IPS-NIHi7 (cell line): ENCODE results near the gene CTDSPL.
A peak's percentile ranks its signal among the peaks of the same experiment; 100 is the strongest.
"Not testable (repeated sequence)": the region's sequence is repeated elsewhere in the genome, so short reads cannot be mapped to it uniquely, and the experiment has no call there.

ENCODE experiments used
- DNase-seq: peaks from one replicate; pipeline ENCODE4 v3.0.0; 2012; ENCODE audit warnings: mixed read lengths; ENCODE audit errors: extremely low spot score

Gene CTDSPL, protein sequence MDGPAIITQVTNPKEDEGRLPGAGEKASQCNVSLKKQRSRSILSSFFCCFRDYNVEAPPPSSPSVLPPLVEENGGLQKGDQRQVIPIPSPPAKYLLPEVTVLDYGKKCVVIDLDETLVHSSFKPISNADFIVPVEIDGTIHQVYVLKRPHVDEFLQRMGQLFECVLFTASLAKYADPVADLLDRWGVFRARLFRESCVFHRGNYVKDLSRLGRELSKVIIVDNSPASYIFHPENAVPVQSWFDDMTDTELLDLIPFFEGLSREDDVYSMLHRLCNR

DNA sequence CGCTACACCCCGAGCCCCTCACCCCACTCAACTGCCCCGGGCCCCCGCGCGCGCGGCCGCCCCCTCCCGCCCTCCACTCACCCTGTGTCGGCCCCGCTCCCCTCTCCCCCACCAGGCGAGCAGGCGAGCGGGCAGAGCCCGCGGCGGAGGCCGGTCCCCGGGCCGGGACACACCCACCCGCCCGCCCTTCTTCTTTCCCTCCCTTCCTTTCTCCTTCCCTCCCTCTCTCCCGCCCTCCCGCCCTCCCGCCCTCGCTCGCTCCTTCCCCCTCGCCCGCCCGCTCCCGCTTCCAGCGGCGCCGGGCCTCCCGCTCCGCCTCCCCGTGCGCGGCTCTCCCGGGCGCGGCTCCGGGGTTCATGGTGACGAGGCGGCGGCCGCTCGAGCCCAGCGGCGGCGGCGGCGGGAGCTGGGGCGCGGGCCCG, at the start of gene CTDSPL:
Gene CTDSPL (plus strand): TSS at position 261 of the 422 bp plus-strand sequence. CDS start 320 bp downstream, outside the sequence.
- peak; percentile 72 for DNase-seq

DNA sequence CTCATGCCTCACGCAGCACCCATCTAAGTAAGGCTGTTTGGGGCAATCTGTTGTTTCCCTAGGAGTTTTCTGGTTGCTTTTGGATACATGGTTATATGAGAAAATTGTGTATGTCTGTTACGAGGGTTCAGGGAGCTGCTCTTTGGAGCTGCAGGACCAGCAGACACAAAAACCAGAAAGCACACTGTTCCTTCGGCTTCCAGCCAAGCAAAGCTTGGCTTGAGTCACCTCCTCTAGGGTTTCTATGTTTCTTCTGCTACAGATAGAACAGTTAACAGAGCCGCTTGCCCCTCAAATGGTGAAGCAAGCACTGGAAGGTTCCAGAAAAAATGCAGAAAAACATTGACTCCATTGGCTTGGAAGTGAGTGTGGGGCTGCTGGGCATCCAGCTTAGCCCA, 49.2 kb upstream of the CTDSPL start:
- DNase-seq: no peak

DNA sequence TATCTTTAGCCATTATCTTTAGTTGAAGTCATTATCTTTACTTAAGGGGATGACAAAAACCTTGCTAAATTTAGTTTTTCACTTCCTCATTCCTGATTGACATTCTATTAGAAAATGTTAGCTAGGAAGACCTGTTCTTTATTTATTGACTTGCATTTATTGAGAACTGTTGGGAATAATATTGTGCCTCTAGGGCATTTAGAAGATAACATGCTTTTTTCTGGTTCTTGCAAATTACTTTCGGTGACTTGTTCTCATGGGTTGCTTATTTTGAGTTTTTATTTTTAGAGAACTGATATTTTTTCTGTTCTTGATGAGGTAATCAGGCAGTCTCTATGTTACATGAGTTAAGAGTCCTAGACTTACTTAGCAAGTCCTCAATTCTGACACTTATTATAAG, 48.3 kb upstream of the CTDSPL start:
- no peak for DNase-seq

DNA sequence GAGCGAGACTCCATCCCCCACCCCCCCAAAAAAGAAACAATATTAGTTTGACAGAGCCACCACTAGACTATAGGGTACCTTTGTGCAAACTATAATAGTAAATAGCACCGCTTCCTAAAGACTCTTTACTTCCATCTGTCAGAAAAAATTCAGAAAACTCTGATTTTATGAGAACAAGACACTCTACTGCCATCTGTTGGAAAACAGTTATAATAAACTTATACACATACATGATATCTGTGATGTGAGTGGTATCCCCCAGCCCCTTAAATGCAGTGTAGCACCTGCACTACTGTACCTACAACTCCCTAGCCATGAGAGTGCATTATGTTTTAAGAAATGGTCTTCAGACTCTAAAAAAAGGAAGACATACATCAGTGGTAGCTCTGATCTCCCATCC, 47.1 kb upstream of the CTDSPL start:
- no peak for DNase-seq

DNA sequence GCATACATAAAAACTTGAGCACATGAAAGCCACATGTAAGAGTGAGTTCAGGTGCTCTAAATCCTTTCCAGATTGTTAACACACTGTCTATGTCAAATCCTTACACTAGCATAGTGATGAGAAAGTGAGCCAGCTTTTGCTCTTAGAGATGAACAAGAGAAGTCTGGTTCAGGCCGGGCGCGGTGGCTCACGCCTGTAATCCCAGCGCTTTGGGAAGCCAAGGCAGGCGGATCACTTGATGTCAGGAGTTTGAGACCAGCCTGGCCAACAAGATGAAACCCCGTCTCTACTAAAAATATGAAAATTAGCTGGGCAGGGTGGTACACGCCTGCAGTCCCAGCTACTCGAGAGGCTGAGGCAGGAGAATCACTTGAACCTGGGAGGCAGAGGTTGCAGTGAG, 46.5 kb upstream of the CTDSPL start:
- DNase-seq: not testable (repeated sequence)

DNA sequence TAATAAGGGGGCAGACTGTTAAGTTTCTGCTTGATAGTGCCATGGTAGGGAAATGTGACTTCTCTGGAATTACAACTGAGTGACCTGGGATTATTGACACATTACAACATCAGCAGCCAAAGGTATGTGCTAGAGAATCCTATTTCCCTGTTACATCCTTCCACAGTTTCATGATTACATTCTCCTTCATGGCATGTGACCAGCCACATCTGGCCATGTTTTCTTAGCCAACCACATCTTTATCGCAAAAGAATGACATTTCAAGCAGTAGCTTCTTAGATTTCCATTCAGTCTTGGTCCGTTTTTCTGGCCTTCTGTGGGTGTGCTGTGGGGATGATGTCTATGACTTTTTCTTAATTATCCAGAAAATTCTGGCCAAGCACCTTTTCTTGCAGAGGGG, 45.4 kb upstream of the CTDSPL start:
- no peak for DNase-seq

DNA sequence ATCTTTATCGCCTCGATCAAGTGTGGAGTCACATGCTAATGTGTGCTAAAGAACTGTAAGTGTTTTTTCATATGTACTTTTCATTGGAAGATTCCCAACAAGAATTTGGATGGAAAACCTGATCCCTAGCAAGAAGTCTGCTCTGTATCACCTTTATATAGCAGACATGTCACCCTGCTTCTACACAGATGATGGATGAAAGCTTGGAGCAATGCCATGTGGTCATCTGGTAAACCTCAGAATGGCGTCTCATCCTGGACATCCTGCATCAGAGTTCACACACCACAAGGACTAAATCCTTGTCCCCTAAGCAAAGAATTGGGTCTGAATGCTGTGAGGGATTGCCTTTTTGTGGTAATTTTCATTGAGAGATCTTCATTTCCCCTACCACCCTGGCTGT, 42.1 kb upstream of the CTDSPL start:
- DNase-seq: no peak

DNA sequence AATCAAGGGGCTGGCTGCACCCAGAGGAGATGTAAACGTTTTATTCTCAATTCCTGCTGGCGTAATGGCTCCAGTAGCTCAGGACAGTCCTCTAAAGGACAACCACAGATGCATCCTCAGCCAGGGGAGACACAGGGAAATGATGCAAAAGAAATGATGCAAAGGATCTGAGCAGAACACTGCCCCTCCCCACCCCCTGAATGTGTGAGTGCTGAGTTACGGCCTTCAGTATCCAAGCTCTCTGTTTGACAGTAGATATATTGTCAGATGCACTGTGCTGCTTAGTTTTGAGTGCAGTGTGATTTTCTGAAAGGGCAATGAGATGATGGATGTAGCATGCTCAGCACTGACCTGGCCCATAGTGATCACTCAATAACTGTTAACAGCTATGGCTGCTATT, 41.4 kb upstream of the CTDSPL start:
- DNase-seq: no peak

DNA sequence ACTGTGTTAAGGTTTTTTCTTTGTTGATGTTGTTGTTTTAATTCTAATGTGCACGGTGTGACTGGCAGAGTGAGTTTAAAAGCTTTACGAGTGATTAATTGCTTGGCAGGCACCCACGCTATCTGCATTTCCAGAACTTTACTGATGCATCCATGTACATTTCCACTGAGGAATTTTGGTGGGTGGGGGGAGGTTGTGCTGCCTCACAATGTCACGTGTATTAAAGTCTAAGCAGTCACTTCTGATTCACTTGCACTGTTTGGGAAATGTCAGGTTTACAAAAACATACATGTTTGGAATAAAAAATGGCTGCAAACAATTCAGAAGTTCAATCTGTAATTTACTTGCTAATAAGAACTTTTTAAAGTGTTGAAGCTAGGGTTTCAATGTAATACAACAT, 38.5 kb upstream of the CTDSPL start:
- no peak for DNase-seq

DNA sequence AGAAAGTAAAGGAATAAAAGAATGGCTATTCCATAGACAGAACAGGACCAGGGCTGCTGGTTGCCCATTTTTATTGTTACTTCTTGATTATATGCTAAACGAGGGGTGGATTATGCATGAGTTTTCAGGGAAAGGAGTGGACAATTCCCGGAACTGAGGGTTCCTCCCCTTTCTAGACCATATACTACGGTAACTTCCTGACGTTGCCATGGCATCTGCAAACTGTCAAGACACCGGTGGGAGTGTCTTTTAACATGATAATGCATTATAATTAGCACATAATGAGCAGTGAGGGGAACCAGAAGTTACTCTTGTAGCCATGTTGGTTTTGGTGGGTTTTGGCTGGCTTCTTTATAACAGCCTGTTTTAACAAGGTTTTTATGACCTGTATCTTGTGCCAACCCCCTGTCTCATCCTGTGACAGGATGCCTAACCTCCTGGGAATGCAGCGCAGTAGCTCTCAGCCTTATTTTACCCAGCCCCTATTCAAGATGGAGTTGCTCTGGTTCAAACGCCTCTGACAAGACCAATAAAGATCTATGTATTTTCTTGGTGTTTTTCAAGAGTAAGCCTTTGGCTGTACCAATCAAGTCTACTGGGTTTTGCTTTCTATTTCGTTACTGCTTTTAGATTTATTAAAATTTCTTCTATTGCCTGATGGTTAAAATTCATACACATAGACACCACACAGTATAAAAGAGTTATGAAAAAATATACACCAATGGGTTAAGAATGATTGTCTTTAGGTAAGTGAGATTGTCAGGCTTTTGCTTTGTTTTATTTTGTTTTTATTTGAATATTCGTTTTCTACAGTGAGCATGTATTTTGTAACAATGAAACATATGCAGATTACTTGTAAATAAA, 37.4 kb upstream of the CTDSPL start:
- DNase-seq: no peak

DNA sequence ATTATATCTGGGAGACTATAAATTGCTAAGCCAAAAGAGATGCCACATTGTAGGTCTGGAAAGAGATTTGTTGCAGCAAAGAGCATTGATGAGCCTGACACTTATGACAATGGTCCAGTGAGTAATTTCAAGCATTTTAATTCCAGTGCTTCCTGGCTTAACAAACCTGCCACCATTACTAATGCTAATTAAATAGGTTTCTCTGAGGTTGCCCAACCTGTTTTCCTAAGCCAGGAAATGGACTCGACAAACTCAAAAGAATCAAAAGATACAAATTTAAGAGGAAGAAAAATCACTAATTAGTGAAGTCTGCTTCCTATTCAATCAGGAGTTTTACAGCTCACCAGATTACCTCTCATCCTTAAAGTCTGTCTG, 36.7 kb upstream of the CTDSPL start:
- no peak for DNase-seq

DNA sequence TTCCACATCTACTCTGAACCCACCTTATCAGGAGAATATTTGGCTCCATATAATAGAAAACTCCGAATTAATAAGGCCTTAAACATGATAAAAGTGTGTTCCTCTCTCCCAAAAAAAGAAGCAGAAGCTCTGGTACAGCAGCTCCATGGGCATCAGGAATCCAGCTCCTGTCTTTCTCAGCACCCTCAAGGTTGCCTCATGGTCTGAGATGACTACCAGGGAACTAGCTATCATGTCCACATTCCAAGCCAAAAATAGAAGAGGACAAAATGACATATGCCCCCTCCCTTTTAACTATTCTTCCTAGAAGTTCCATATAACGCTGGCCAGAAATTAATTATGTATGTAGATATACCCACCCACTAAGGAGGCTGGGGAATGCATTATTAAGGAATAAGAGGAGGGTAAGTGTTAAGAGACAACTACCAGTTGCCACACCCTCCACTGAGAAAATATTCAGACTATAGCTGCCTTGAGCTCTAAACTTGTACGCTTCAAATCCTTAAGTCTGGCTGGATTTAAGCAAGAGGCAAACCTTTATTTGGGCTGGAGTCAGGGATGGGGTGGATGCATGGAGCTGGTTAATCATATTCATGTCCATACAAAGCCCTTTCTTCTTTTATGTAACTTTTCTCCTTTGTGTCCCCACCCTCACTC, 35.8 kb upstream of the CTDSPL start:
- no peak for DNase-seq

DNA sequence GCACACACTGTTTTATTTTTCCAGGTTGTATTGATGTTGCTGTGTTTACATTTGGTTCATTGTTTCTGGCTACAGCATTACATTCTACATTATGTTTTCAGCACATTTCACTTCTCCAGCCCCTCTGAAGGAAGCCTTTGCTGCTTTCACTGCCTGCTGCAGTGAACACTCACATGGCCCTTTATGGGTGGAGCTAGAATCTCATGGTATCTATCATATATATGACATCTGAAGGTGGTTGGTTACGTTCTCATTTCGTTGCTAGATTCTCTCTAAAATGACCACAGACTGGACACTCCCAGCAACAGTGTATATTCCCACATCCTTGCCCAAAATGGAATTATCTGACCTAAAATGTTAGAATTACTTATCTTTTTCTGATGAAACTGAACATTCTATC, 35.2 kb upstream of the CTDSPL start:
- DNase-seq: no peak

DNA sequence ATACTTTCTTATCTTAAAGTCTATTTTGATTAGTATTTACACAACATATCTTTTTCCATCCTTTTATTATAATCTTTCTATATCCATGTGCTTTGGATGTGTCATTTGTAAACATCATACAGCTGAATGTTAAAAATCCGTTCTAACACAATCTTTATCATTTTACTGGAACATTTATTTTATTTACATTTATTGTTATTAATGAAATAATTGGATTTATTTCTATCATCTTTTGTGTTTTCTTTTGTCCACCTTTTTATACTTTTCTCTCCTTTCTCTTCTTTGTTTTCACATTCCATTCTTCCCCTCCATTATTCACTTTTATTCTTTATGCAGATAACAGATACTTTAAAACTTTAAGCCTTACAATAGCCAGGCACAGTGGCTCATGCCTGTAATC, 34.7 kb upstream of the CTDSPL start:
- DNase-seq: no peak

DNA sequence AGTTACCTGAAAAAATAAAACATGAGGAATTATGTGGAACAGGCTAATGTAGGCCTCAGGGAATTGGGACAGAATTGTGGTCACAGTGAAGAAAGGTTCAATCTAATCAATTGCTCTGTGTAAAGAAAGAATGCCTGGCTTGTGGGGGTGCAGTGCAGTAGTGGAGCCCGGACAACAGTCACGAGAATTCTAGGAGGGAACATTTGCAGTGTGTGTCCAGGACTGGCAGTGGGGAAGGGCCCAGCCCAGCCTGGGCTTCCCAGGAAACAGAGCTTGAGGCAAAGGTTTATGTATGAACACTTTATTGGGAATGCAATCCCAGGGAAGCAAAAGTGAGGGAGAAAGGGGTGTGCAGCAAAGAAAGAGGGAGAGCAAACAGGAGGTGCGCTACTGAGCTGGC, 29.2 kb upstream of the CTDSPL start:
- no peak for DNase-seq

DNA sequence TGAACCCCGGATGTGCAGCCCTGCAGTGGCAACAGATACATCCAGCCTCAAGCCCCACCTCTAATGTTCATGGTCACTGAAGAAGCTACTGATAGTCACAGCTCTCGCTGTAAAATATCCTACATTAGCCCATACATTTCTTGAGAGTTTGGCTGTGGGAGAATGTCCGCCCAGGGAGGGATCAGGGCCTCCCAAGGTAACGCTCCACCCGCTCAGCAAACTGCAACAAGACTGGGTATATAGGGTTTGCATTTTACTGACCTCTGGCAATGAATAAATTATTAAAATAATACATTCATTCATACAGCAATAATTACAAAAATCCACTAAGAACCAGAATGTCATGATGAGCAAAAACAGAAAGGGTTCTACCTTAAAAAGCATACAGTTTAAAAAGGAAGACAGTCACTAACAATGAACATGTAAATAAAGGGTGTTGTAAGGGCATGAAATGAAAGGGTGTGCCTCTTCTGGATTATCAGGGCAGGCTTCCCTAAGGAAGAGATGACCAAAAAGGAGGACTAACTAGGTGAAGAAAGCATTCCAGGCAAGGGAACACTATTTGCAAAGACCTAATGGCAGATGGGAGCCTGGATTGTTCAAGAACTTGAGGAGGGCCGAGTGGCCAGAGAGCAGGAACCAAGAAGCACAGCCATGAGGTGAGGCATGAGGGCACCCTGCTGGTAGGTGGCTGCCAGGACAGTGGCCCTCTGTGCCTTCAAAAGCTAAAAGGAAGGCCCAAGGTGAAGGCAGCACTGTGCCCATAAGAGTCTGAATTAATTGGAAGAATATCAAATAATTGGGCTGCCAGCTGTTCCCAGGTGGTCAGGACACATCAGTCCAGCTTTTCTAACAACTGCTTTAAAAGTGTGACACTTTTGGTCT, 28.1 kb upstream of the CTDSPL start:
- no peak for DNase-seq

DNA sequence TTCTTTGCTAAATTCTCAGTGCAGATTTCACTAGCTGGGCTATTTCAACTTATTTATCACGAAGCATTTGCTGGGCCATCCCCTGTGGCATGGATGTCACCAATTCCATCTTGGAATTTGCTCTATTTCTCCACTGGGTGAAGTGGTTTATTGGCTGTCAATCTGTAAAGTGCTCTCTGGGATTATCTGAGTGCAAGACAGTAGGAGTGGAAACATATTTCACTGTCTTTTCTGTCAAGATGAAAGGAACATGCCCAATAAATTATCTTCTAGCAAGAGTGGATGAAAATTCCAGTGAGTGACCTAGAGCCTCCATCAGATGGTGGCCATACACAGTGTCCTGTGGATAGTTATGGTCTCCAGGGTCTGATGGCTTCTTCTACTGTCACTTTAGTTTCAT, 25.1 kb upstream of the CTDSPL start:
- no peak for DNase-seq

DNA sequence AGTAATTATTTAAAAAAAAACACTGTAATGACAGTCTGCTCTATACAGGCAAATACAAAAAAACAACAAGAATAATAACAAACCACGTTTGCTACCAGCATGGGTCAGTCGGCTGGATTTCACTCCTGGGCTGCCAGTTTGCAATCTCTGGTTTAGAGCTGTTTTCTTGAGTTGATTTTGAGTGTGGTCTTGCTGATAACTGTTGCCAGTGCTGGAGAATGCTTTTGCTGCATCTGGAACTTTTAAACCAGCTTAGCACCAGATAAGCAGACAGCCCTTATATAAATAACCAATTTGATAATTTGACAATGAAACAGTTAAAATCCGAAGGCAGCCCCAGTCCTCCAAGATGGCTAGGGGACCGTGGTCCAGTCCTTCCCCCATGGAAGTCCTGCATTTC, 14.0 kb upstream of the CTDSPL start:
- DNase-seq: no peak

DNA sequence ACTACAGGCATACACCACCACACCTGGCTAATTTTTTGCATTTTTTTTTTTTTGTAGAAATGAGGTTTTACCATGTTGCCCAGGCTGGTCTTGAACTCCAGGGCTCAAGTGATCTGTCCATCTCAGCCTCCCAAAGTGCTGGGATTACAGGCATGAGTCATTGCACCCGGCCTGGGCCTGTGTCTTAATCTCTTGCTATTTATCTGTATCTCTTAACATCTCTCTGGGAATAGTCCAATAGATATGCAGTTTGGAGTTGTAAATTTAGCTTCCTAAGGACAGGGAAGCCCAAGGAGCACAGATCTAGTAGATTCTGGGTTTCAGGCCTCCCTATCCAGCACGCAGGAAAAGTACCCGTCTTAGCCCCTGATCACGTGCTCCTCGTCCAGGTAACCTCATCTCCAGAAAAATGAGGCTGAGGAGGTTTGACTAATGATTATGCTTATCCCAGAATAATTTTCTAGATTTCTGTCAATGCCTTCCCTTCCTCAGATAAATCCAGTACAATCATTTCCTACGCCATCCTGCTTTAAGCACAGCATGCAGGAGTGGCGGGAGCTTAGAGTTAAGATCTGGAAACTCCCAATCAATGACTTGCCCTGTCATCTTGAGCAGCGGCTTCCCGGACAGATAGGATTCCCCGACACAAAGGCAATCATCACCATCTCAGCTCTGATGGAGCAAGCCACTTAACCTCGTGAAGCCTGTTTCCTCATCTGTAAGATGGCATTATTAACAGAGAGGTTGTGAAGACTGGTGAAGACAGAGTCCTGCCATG, 12.3 kb upstream of the CTDSPL start:
- no peak for DNase-seq

DNA sequence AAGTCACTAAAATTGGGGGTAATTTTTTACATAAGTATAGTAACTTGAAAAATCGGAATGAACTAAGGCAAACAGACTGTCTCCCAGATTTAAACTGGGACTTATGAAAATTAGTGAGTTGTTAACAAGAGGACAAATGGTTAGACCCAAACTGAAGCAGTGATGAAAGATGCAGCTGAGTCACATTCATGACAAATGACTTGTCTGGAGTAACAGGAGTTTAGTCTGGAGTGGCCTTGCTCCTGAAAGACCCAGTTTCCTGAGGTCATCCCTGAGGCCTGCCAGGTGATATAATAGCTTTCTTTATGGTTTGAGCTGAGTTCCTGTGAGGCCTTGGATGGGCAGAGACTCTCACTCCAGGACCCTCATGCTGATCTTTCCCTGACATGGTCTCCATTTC, 9.6 kb upstream of the CTDSPL start:
- no peak for DNase-seq

DNA sequence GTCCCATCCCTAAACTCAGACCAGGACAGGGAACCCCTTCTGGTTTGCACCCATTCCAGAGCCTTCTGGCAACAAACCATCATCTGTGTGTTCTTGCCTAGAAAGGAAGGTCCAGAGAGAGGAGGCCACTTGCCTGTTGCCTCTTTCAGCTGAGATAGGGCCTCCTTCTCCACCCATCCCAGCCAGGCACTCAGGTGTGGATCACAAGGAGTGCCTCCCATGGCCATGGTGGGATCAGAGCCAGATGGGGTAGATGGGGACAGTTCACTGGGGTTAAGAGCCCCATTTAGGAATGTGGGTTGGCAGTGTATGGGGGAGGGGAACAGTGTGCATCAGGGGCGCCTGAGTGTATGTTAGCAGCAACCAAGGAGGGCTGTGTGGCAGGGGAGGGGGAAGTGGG, 8.9 kb upstream of the CTDSPL start:
- no peak for DNase-seq
